ENCODE results near the gene KPTN.
"Not testable (repeated sequence)": the region's sequence is repeated elsewhere in the genome, so short reads cannot be mapped to it uniquely, and the experiment has no call there.

Gene KPTN

DNA sequence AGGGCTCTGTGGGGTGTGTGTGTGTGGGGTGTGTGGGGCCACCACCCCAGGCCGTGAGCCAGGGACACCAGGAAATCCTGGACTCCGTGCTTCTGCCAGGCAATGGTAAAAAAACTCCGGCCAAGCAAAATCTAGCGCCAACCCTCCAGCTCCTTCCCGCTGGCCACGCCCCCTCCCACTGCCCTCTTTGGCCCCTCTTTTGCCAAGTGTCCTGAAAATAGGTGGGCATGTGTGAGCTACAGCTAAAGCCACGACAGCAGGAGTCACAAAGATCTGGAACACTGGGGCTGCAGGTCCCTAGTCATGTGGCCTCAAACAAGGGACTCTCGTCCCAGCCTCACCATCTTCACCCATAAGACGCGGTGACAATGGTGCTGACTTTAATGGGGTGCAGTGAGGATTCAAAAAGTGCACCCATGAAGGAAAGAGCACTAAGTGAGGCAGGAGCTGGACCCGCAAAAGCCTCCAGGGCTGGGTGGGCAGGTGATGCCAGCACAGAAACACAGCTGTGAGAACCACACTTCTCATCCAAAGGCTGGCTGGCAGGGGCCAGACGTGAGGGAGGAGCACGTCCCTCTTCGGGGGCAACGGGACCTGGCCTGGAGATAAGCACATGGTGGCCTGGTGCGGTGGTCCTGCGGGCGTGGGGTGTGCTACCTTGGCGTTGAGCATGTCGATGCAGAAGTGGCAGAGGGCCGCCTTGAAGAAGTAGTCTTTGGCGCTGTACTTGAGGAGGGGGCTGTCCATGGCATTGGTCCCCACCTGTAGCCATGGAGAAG lies 7.5 kb upstream of the KPTN start:
- no peak for DNase-seq (ENCODE audit: low read depth)

DNA sequence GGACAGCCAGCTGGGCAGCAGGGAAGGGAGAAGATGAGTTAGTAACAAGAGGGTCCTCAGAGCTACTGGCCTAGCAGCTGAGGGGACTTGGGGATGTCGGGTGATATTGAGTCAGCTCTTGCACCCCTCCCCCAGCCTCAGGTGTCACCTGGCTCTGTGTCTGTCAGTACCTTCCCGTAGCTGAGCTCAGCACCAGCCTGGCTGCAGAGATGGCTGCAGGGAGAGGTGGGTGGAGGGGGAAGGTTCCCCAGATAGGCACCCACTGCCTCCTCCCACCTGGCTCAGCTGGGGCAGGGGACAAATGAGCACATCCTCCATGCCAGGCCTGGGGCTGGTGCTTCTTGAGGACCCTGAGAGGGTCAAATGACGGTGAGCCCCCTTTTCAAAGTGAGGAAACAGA lies 6.8 kb upstream of the KPTN start:
- no peak for DNase-seq (ENCODE audit: low read depth)

DNA sequence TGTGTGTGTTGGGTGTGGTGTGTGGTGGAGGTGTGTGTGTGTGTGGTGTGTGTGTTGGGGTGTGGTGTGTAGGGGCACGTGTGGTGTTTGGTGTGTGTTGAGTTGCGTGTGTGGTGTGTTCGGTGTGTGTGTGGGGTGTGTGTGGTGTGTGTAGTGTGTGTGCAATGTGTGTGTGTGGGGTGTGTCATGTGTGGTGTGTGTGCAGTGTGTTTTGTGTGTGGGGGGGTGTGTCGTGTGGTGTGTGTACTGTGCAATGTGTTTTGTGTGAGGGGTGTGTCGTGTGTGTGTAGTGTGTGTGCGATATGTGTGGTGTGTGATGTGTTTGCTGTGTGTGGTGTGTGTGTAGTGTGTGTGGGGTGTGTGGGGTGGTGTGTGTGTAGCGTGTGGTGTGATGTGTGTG lies 6.0 kb upstream of the KPTN start:
- no peak for DNase-seq (ENCODE audit: low read depth)

DNA sequence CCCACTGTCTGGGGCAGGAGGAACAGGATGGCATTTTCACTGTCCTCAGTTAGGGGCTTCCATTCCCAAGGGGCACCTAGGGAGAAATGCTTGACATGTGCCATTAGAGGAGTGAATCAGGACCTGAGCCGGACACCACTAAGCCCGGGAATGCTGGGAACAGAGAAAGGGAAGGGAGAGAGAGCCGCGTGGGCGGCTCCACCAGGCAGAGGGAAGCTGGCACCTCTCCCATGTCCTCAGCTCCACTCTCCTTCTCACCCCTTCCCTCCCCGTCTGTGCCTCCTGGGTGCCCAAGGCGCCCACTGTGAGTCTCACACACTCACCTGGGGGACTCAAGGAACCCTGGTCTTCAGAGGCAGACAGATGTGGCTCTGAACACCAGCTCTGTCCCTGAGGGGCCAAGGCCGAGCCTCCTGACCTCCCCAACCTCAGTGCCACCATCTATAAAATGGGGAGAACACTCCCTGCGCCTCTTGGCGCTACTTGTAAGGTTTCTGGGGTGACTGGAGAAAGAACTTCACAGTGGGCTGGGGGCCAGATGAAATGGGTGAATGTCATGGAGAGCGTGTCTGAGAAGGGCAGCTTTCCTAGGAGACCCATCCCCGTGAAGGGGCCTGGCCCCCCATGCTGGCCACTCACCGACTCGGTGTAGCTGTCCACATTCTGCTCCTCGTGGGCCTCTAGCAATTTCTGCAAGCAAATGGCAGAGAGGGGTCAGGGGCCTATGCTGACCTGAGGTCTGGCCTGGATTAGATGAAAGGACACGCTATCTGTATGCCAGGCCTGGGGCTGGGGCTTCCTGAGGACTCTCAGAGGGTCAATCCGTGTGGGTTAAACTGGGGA lies 5.3 kb upstream of the KPTN start:
- no peak for DNase-seq (ENCODE audit: low read depth)

DNA sequence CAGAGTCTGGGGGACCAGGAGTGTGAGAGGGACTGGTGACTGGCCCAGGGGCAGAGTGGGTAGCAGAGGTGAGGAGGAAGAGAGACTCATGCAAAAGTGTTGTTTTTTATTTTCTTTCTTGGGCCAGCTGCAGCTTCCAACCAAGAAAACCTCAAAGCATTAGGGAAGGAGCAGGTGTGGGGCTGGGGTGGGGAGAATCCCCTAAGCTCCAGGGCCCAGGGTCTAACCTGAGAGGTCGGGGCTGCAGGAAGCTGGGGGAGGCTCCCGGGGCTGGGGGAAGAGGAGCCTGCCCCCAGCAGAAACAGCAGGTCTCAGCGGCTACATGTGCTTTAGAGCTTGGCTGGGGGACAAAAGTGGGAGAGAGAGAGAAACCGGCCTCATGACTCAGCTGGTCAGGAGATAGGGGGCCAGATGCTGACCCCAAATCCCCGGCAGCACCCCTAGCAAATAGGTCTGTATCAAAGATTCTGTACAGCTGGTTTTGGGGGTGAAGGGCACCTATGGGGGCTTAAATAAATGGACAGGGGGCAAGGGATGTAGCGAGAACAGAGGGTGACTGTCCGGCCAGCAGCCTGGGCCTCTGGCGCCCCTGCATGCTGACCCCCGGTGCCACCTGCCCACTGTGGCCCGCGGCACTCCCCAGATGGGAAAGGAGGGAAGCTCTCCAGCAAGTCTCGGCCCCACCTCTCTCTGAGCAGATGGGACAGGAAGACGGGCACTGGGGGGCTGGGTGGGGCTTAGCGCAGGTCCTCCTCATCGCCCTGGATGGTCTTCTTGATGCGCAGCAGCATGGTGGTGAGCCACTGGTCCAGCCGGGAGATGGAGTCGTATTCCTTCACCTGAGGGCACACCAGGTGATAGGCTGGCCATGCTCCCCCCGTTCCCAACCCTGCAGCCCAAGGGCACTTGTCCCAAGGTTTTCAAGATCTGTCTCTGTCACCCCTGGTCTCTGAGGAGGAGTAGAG lies 3.8 kb upstream of the KPTN start:
- DNase-seq (ENCODE audit: low read depth) = no peak

DNA sequence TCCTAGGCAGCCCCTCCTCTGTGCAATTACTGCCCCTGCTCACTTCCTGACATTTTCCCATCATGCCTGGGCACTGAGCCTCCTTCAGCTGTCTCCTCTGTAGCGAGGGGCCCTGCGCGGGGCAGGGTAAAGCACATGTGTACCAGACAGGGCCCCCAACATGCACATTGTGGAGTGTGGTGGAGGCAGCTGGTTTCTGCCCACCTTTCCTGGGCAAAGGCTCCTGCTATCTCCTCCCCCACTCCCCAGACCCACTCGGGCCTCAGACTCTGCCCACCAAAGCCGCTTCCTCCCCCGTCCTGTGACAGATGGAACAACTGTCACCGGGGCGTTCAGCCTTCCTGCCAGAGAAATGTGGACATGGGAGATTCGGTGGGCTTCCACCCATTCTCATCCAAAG lies 2.9 kb upstream of the KPTN start:
- DNase-seq (ENCODE audit: low read depth) = no peak

DNA sequence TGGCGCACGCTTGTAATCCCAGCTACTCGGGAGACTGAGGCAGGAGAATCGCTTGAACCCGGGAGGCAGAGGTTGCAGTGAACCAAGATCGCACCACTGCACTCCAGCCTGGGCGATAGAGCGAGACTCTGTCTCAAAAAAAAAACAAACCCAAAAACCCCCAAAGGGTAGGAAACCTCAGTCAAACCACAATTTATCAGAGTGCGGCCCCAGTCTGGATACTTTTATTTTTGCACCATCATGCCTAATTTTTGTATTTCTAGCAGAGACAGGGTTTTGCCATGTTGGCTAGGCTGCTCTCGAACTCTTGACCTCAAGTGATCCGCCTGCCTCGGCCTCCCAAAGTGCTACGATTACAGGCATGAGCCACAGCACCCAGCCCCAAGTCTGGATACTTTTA lies 2.2 kb upstream of the KPTN start:
- DNase-seq (ENCODE audit: low read depth) = not testable (repeated sequence)

DNA sequence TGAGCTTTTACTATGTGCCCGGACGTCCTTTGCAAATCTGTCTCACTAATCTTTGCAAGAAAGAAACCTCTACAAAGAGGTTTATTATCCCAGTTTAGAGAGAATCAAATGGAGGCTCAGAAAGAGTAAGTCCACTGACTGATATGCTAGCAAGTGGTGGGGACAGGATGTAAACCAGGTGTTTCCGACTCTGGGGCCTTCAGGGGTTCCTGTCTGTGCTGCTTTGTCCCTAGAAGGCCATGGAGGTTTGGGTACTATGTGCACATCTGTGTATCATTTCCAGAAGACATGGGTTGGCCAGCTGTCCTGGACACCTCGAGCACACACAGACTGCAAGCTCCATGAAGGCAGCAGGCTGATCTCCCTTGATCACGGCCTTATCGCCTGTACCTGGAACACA lies 1.2 kb upstream of the KPTN start:
- DNase-seq (ENCODE audit: low read depth) = no peak

DNA sequence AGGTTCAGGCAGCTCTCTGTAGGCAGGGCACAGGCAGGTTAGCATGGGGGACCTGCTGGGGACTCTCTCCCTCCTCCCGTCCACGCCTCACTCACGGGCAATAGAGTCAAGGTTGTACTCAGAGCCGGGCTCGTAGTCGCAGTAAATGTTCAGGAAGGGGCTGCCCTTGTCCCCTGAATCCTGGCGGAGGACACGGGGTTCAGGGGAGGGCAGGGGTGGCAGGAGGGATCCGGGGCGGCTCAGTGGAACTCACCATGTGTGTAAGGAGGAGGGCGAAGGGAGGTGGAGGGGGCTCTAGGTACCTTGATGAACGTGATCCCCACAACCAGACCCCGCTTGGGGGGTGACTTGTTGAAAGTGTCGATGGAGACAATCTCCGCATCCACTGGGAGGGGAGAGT lies 819 bp downstream of the KPTN start:
- no peak for DNase-seq (ENCODE audit: low read depth)

DNA sequence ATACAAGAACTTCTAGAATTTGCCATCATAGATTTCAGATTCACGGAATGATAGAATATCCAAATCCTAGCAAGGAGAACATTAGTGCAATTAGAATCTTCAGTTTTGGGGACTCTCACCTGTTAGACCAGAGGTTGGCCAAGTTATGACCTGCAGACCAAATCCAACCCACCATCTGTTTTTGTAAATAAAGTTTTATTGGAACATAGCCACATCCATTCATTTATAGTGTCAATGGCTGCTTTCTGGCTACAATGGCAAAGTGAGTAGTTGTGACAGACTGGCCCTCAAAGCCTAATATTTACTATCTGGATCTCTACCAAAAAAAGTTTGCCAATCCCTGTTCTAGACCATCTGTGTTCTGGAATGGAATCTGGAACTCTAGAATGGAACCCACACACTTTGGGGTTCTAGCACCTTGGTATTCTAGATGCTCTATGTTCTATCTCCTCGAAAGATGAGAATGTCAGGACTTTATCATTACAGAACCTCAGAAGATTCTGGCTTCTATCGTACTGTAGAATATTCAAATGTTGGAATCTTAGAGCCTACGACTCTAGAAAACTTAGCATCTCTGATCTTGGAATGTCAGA lies 2.5 kb downstream of the KPTN start:
- no peak for DNase-seq (ENCODE audit: low read depth)

DNA sequence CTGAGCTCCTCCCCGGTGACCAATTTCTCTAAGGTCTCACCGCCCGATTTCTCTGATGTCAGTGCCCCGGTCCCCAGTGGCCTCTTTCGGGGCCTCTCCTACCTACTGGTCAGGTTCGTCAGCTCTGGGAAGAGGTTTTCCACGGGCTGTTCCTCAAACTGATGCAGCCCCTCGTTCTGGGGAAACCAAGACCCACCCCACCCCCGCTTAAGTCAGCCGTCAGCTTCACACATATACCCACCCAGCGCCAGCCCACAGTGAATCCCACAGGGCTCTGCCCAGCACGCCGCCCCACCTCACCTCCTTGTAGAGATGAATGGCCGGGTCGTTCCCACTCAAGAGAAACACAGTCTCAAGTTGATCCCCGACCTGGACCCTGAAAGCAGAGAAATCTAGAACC lies 3.4 kb downstream of the KPTN start:
- DNase-seq (ENCODE audit: low read depth) = no peak

DNA sequence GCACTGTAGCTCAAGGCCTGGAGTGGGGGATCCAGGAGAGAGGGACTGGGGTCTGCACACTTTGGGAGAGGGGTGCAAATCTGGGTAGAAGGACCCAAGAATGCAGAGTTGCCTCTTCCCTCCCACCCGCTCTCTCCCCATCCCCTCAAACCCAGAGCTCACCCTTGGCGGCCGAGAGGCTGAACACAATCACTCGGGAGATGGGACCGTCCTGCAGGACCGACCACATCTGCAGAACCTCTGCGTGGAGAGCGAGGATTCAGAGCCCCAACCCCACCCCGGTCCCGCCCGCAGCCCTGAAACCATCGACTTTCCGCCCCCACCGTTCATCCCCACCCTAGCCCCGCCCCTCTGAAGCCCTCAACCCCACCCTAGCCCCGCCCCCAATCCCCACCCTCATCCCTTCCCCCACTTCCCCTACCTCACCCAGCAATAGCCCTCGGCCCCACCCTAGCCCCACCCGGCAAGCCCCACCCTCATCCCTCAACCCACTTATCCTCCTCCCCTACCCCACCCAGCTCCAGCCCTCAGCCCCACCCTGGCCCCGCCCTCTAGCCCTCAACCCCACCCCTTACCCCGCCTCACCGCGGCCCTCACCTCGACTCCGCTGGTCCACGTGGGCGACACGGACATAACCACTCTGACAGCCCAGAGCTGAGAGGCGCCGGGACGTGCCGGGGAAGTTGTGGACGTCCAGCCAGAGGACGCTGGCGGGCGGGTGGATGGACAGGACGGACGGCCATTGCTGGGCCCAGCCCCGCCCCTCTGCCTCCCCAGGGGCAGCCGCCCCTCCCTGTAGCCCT lies 4.1 kb downstream of the KPTN start:
- no peak for DNase-seq (ENCODE audit: low read depth)

DNA sequence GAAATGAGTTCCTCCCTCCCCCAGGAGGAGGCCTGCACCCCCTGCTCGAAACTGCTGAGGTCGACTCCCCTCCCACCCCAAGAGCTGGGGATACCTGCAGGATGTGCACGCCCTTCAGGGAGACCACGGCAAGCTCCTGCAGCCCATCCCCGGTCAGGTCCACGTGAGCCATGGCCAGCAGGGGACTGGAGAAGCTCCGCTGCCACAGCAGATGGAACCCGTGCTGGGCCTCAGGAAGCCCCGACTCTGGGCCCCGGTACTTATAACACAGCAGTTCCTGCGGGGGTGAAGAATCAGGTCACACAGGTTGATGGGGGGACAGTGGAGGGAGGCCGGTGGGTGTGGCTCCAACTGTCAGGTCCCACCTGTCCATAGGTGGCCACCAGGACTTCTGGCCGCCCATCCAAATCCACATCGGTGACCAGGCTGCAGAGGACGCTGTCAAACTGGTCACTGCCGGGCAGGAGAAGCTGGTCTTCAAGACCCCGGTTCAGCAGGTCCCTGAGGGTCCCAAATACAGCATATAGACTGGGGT lies 7.5 kb downstream of the KPTN start:
- DNase-seq (ENCODE audit: low read depth) = no peak

DNA sequence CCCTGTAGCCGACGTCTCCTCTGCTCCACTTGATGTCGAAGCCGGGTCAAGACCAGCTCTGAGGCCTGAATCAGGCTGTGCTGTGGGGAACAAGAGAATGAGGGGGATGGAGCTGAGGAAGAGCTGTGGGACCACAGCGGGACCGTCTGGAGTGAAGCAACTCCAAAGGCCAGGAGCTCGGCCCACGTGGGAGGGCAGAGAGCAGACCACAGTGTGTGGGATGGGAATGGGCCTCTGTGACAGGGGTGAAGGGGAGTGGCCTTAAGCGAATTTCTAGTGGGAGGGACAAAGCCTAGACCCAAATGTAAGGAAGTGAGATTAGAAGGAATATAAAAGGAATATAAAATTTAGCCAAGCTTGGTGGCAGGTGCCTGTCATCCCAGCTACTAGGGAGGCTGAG lies 8.6 kb downstream of the KPTN start:
- DNase-seq (ENCODE audit: low read depth) = no peak

DNA sequence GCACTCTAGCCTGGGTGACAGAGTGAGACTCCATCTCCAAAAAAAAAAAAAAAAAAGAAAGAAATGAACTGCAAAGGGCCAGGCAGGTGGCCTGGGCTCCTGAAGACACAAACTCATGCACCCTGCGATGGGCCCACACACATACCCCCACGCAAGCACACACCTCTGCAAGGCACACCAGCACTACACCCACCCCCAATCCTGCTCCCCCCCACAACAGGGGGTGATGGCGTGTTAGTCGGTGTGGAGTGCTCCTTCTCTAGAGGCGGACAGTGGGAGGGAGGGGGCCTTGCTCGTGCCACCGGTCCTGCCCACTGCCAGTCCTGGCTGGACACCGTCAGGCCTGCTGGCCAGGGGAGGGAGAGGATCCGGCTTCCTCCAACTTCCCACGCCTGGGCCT lies 10.7 kb downstream of the KPTN start:
- DNase-seq (ENCODE audit: low read depth) = no peak

DNA sequence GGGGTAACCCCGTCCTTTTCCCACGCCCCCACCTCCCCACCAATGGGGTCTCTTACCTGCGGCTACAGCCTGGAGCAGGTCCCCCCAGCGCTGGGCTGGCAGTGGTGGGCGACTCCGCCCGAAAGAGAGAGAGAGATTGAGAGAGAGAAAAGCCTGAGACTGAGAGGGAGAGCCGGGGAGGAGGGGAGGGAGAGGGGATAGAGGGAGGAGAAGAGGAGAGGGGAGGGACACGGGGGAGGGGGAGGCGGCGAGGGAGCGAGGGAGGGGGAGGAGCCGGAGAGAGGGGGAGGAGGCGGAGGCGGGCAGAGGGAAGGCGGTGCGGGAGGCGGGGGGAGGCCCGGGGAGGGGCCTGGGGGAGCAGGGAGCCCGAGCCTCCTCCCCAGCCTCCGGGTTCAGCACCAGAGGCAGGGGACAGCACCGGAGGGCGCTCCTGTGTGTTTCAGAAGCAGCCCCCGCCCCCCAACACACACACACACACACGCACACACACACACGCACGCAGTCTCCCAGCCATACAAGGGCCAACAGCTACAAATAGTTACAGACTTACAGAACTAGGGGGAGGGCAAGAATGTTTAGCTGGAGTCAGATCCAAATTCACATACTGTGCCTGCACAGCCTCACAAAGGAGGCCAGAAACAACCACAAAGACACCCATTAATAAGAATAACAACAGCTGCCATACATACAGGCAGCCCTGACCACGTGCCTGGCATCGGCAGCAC lies 12.1 kb downstream of the KPTN start, which contains the start of gene SLC8A2:
TSS of gene SLC8A2 (minus strand) at position 161 of the 725 bp plus-strand sequence. CDS start 5,490 bp downstream, outside the sequence.
- DNase-seq (ENCODE audit: low read depth) = no peak

DNA sequence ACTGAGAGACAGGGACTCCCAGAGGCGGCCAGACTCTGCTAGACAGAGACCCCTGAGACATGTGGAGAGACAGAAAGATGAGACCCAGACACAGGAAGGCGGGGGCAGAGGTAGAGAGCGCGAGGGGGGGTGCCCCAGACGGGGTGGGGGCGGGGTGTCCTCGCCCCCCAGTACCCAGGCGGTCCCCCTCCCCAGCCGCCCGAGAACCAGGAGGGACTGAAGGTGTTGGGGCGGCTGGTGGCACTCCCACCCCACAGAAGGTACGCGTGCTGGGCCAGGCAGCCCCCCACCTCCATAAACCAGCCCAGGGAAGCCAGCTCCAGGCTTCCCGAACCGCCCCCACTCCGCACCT lies 12.7 kb downstream of the KPTN start:
- no peak for DNase-seq (ENCODE audit: low read depth)

DNA sequence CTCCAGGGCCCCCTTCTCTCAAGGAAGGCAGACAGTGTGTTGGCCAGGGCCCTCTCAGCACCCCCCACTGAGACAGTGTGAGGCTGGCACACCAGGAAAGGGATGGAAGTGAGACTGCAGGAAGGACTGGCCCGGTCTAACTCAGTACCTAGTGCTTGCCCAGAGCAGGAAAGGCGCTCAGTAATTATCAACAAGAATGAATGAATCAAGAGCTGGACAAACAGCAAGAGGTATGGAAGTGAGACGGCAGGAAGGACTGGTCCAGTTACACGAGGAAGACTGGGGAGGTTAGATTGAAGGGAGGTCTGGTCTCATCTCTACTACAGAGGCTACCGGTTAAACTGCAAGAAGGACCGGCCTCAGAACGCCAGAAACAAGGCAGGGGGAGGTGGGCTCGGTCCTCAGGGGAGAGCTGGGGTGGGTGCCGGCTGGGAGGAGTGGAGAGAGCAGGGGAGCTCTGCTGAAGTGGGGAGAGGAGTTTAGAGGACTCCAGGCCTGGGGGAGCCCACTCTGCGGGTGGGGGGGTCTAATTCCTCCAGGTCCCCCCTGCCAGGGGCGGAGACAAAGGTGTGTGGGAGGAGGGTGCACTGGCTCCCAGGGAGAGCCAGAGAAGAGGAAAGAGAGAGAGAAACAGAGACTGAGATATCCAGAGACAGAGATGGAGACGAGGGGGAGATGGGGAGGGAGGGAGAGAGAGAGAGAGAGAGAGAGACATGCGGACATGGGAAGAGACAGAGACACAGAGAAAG lies 13.4 kb downstream of the KPTN start:
- no peak for DNase-seq (ENCODE audit: low read depth)

DNA sequence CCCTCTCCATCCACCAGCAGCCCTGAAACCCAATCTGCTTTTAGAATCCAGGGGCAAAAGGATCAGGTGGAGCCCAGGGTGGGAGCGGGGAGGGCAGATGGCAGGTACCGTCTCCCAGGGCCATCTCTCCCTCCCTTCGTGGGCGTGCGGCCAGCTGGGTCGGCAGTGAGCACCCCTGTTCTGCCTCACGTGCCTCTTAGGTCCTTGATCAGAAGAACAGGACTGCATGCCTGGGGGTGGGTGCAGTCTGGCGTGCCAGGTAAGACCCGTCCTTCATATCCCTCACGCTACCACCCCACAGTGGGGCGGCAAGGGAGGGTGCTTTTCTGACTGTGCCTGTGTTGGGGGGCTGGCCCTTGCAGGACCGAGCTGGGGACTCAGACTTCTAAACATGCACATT lies 14.3 kb downstream of the KPTN start:
- DNase-seq (ENCODE audit: low read depth) = no peak

DNA sequence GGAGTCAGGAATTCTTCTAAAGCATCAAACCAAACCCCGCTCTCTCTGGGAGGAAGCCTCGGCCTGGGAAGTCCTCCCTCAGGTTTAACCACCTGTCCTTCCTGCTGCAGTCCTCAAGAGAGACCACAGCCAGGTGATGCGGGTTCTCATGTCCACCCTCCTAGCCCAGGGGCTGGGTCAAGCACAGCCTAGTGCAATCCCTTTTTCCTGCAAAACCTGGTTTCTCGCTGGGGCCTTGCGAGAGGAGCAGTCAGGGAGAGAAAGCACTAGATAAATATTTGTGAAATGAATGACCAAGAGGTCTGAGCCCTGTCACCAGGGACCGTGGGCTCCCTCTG lies 14.7 kb downstream of the KPTN start:
- DNase-seq (ENCODE audit: low read depth) = no peak

Data from HS-27A (cell line).